B cell (primary cell): ENCODE data around the gene SRP54. TPM values are rescaled to one million over a fixed set of nuclear protein-coding genes. Genes with fewer than 3 reads are reported as not detected.
"Not testable (repeated sequence)": the region's sequence is repeated elsewhere in the genome, so short reads cannot be mapped to it uniquely, and the experiment has no call there.

Source experiments
- ATAC-seq: fragments of 200-7000 bp; cut with Tn5 transposase; one replicate; pipeline ENCODE4 v1.10.0; 2021; ENCODE audit warnings: low read depth, mild to moderate bottlenecking, moderate number of reproducible peaks, moderate library complexity
- CTCF ChIA-PET: fragments of 350-600 bp; sonication (Branson Sonifier 250); formaldehyde crosslinking; loops from one replicate; lab custom pipeline; 2021; ENCODE audit warnings: antibody characterized with exemption, inconsistent platforms; lab: Charles Lee
- POLR2A ChIA-PET: fragments of 350-600 bp; sonication (Branson Sonifier 250); formaldehyde crosslinking; loops from one replicate; lab custom pipeline; 2021; ENCODE audit warnings: antibody characterized with exemption; lab: Charles Lee
- DNase-seq: peaks from one replicate; pipeline ENCODE4 v3.0.0; 2013
- H2AFZ ChIP-seq: 2 replicates; pipeline ENCODE4 v1.6.1; 2012; ENCODE audit warnings: mild to moderate bottlenecking, low read depth, low read length; ENCODE audit not compliant: insufficient read depth, poor library complexity, severe bottlenecking
- H3K27ac ChIP-seq, 2 donors: 1 replicate in 1 of 2; 2 replicates in 1 of 2; pipeline ENCODE4 v1.5.1; 2012 to 2013; ENCODE audit warnings: low read length in 2 of 2, mild to moderate bottlenecking in 2 of 2, moderate library complexity in 1 of 2
- H3K27me3 ChIP-seq, 4 experiments: fragments of 200-600 bp in 1 of 4; sonication (generic) in 1 of 4; replicated peaks in 1 of 4; 1 replicate in 2 of 4; 2 replicates in 2 of 4; pipeline versions ENCODE4 v1.6.1 to v1.7.0; 2013 to 2016; ENCODE audit warnings: low read length in 3 of 4, mild to moderate bottlenecking in 2 of 4, mixed read lengths in 1 of 4, moderate library complexity in 1 of 4; ENCODE audit not compliant: insufficient read depth in 4 of 4, control insufficient read depth in 3 of 4; ENCODE audit errors: control extremely low read depth in 1 of 4
- H3K36me3 ChIP-seq, 2 experiments: replicated peaks in 1 of 2; 1 replicate in 1 of 2; 2 replicates in 1 of 2; pipeline versions ENCODE4 v1.6.1 to v1.7.1; 2013; ENCODE audit warnings: low read length in 1 of 2; ENCODE audit not compliant: insufficient read depth in 2 of 2, control insufficient read depth in 1 of 2; ENCODE audit errors: control extremely low read depth in 1 of 2, extremely low read depth in 1 of 2
- H3K4me1 ChIP-seq, 2 donors: fragments of 200-600 bp in 1 of 2; sonication (generic) in 1 of 2; 1 replicate in 1 of 2; 2 replicates in 1 of 2; pipeline versions ENCODE4 v1.5.1 to v1.6.1; 2013 to 2017; ENCODE audit warnings: low read length in 2 of 2; ENCODE audit not compliant: control insufficient read depth in 2 of 2, insufficient read depth in 2 of 2
- H3K4me2 ChIP-seq: replicated peaks from 2 replicates; pipeline ENCODE3; 2012; ENCODE audit warnings: mild to moderate bottlenecking, low read depth, low read length; ENCODE audit not compliant: poor library complexity, severe bottlenecking
- H3K4me3 ChIP-seq, 5 experiments: fragments of 200-600 bp in 1 of 5; sonication (generic) in 1 of 5; 1 replicate in 3 of 5; 2 replicates in 2 of 5; pipeline versions ENCODE4 v1.5.1 to v1.7.0; 2011 to 2016; ENCODE audit warnings: low read length in 4 of 5, mild to moderate bottlenecking in 4 of 5, low read depth in 2 of 5, control low read depth in 1 of 5, moderate library complexity in 1 of 5; ENCODE audit not compliant: insufficient read depth in 1 of 5; ENCODE audit errors: control extremely low read depth in 1 of 5, extremely low read depth in 1 of 5
- H3K79me2 ChIP-seq: fragments of 200-600 bp; sonication (generic); one replicate; pipeline ENCODE4 v1.6.0; 2016; ENCODE audit warnings: low read length; ENCODE audit not compliant: control insufficient read depth, insufficient read depth
- H3K9ac ChIP-seq: fragments of 200-600 bp; sonication (generic); 2 replicates; pipeline ENCODE4 v1.6.1; 2017; ENCODE audit warnings: mild to moderate bottlenecking, low read length, moderate library complexity
- H3K9me3 ChIP-seq, 3 donors: one replicate each; pipeline versions ENCODE4 v1.6.1 to v1.7.1; 2013; ENCODE audit warnings: low read length in 2 of 3; ENCODE audit not compliant: control insufficient read depth in 2 of 3, insufficient read depth in 1 of 3; ENCODE audit errors: control extremely low read depth in 1 of 3
- H4K20me1 ChIP-seq: 2 replicates; pipeline ENCODE4 v1.6.0; 2012; ENCODE audit warnings: mild to moderate bottlenecking, low read length; ENCODE audit not compliant: insufficient read depth, control insufficient read depth, poor library complexity, severe bottlenecking
- H3K27ac Mint-ChIP-seq: one replicate; pipeline ENCODE4 v1.8.0; 2021; ENCODE audit warnings: mixed read lengths
- H3K27me3 Mint-ChIP-seq: one replicate; pipeline ENCODE4 v1.8.0; 2021; ENCODE audit warnings: mixed read lengths
- H3K4me1 Mint-ChIP-seq: one replicate; pipeline ENCODE4 v1.8.0; 2021; ENCODE audit warnings: mixed read lengths
- H3K4me3 Mint-ChIP-seq: one replicate; pipeline ENCODE4 v1.8.0; 2021; ENCODE audit warnings: mixed read lengths
- H3K9me3 Mint-ChIP-seq: one replicate; pipeline ENCODE4 v1.8.0; 2022; ENCODE audit warnings: mixed read lengths; ENCODE audit not compliant: insufficient read depth
- CTCF ChIP-seq: fragments of 200-600 bp; IDR thresholded peaks from one replicate; pipeline ENCODE4 v1.8.0; 2022; ENCODE audit warnings: antibody characterized with exemption, mild to moderate bottlenecking
- EZH2 ChIP-seq: IDR thresholded peaks from 2 replicates; pipeline ENCODE4 v1.6.1; 2012; ENCODE audit warnings: borderline replicate concordance, low read depth, mild to moderate bottlenecking, moderate library complexity, low read length; ENCODE audit not compliant: insufficient read depth, poor library complexity, severe bottlenecking
- WGBS: methylation state at CpG from one replicate; pipeline ENCODE4 v1.1.5; 2013; ENCODE audit warnings: missing lambda C conversion rate; ENCODE audit not compliant: insufficient coverage; 5-methylcytosine and 5-hydroxymethylcytosine counted together
- intact Hi-C: fragments of 100-400 bp; cut with micrococcal nuclease; formaldehyde crosslinking; loops from one replicate; pipeline ENCODE4 v1.10.0; 2022
- polyA plus RNA-seq: library from polyadenylated mRNA; depleted of rRNA; stranded (reverse); fragments of >200 nt; gene quantifications from 2 replicates; pipeline ENCODE4 v1.2.3, GENCODE V29; 2012
- total RNA-seq, 2 donors: library from RNA; stranded (reverse); fragments of 120-200 nt in 1 of 2; gene quantifications; 1 replicate in 1 of 2; 2 replicates in 1 of 2; pipeline versions ENCODE4 v1.2.3 to v1.2.4, GENCODE V29; 2013 to 2022

The SRP54 gene
- total and polyA plus RNA-seq, 2 donors (not counting 1 experiment from before 2014, with no cell fraction given): 18.4 to 54.9 TPM

DNA sequence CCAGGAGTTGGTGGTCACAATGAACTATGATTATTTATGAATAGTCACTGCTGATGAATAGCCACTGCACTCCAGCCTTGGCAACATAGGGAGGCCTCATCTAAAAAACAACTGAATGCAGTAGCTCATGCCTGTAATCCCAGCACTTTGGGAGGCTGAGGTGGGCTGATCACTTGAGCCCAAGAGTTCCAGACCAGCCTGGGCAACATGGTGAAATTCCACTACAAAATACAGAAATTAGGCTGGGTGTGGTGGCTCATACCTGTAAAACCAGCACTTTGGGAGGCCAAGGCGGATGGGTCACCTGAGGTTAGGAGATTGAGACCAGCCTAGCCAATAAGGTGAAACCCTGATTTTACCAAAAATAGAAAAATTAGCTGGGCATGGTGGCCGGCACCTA lies 49.8 kb downstream of the SRP54 start:
- ChIA-PET CTCF (no interaction called here), POLR2A (no interaction called here)
- H3K27me3 Mint-ChIP-seq: no peaks in the 10 kb centered on the region
- Histone ChIP-seq H2AFZ (no peak overlapping the region), H3K4me2 (no peak overlapping the region), H3K36me3 (peaks cover 0 to 19% of the 10 kb centered on the region in 2 experiments), H3K27me3 (no peaks in the 10 kb centered on the region), H3K9ac (no peak overlapping the region), H4K20me1 (no peaks in the 10 kb centered on the region), H3K4me1 (no peaks in the 10 kb centered on the region), H3K4me3 (no peak overlapping the region), H3K79me2 (no peaks in the 10 kb centered on the region), H3K9me3 (peaks cover 0 to 39% (median 15%) of the 10 kb centered on the region in 3 donors), H3K27ac (no peak overlapping the region)
- WGBS: no CpG with 5 or more reads among the region's 2 CpGs
- no peak overlapping the region for H3K4me3 Mint-ChIP-seq
- intact Hi-C loops: no loop called here
- ATAC-seq: no peak
- no peak for DNase-seq
- no peak overlapping the region for H3K27ac Mint-ChIP-seq
- H3K4me1 Mint-ChIP-seq: no peaks in the 10 kb centered on the region
- TF ChIP-seq CTCF (no peak), EZH2 (no peak)
- peaks cover 8% of the 10 kb centered on the region for H3K9me3 Mint-ChIP-seq

DNA sequence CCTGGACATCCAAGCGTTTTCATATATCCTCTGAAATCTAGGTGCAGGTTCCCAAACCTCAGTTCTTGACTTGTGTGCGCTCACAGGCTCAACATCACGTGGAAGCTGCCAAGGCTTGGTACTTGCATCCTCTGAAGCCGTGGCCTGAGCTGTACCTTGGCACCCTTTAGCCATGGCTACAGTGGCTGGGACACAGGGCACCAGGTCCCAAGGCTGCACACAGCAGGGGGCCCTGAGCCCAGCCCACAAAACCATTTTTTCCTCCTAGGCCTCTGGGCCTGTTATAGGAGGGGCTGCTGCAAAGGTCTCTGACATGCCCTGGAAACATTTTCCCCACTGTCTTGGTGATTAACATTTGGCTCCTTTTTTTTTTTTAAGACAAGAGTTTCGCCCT lies 51.6 kb downstream of the SRP54 start:
- Histone ChIP-seq H3K27me3 (no peaks in the 10 kb centered on the region), H3K36me3 (peaks cover 0 to 8% of the 10 kb centered on the region in 2 experiments), H4K20me1 (no peaks in the 10 kb centered on the region), H2AFZ (no peak overlapping the region), H3K4me3 (no peak overlapping the region), H3K4me1 (no peaks in the 10 kb centered on the region), H3K27ac (no peak overlapping the region), H3K79me2 (no peaks in the 10 kb centered on the region), H3K9ac (no peak overlapping the region), H3K9me3 (peaks cover 0 to 39% (median 15%) of the 10 kb centered on the region in 3 donors), H3K4me2 (no peak overlapping the region)
- intact Hi-C loops: no loop called here
- Mint-ChIP-seq H3K9me3 (peaks cover 8% of the 10 kb centered on the region), H3K27me3 (no peaks in the 10 kb centered on the region), H3K4me1 (no peaks in the 10 kb centered on the region), H3K27ac (no peak overlapping the region), H3K4me3 (no peak overlapping the region)
- 97% methylated on average over 4 of the region's 5 CpGs for WGBS
- no peak for TF ChIP-seq CTCF
- TF ChIP-seq EZH2: no peak
- DNase-seq: no peak
- ChIA-PET POLR2A (no interaction called here), CTCF (no interaction called here)
- ATAC-seq: no peak

- peaks cover 0 to 39% (median 15%) of the 10 kb centered on the region in 3 donors for H3K9me3 ChIP-seq
- WGBS: 95% methylated on average over 2 of the region's 5 CpGs
- H3K4me2 ChIP-seq, H3K27ac ChIP-seq, H3K36me3 ChIP-seq, H2AFZ ChIP-seq, H3K9me3 Mint-ChIP-seq, H3K27me3 Mint-ChIP-seq, H3K4me1 Mint-ChIP-seq, H3K27me3 ChIP-seq, DNase-seq, H3K4me3 Mint-ChIP-seq, H3K9ac ChIP-seq, POLR2A ChIA-PET, CTCF ChIA-PET, H3K79me2 ChIP-seq, H3K27ac Mint-ChIP-seq, H3K4me1 ChIP-seq, ATAC-seq, intact Hi-C loops, H4K20me1 ChIP-seq, H3K4me3 ChIP-seq: not testable (repeated sequence)
Measured at GRCh38 chr14:35034944-35035554, 52.3 kb downstream of the SRP54 start.
